Bladder microvascular endothelial cell (primary cell): Measurements from ENCODE around the gene AQP12A. TPM values are rescaled to one million over a fixed set of nuclear protein-coding genes. Genes with fewer than 3 reads are reported as not detected.

Experiments
- total RNA-seq: library from RNA; depleted of rRNA; stranded (reverse); fragments of >200 nt; gene quantifications from 2 replicates; pipeline ENCODE4 v1.2.3, GENCODE V29; 2014

AQP12A gene, protein sequence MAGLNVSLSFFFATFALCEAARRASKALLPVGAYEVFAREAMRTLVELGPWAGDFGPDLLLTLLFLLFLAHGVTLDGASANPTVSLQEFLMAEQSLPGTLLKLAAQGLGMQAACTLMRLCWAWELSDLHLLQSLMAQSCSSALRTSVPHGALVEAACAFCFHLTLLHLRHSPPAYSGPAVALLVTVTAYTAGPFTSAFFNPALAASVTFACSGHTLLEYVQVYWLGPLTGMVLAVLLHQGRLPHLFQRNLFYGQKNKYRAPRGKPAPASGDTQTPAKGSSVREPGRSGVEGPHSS
- total RNA-seq, result not detected in 2 replicates

DNA sequence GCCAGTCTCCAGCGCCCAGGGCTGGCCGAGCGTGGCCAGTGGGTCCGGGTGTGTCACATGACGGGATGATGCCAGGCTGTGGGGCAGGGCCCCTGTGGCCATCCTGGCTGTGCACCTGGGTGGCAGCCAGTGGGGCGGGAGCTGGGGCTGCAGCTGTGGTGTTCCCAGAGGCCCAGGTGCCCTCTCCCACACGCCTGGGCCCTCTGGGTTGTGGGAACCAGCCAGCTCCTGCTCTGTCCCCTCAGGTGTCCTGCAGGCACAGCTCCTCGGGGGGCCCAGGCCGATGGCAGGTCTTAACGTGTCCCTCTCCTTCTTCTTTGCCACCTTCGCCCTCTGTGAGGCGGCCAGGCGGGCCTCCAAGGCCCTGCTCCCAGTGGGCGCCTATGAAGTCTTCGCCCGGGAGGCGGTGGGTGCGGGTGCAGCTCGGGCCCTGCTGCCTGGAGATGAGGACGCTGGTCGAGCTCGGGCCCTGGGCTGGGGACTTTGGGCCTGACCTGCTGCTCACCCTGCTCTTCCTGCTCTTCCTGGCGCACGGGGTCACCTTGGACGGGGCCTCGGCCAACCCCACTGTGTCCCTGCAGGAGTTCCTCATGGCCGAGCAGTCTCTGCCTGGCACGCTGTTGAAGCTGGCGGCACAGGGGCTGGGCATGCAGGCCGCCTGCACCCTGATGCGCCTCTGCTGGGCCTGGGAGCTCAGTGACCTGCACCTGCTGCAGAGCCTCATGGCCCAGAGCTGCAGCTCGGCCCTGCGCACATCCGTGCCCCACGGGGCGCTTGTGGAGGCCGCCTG, at the start of gene AQP12A:
Gene AQP12A (plus strand): TSS at position 236 of the 790 bp plus-strand sequence. CDS start 48 bp downstream, at position 284.

DNA sequence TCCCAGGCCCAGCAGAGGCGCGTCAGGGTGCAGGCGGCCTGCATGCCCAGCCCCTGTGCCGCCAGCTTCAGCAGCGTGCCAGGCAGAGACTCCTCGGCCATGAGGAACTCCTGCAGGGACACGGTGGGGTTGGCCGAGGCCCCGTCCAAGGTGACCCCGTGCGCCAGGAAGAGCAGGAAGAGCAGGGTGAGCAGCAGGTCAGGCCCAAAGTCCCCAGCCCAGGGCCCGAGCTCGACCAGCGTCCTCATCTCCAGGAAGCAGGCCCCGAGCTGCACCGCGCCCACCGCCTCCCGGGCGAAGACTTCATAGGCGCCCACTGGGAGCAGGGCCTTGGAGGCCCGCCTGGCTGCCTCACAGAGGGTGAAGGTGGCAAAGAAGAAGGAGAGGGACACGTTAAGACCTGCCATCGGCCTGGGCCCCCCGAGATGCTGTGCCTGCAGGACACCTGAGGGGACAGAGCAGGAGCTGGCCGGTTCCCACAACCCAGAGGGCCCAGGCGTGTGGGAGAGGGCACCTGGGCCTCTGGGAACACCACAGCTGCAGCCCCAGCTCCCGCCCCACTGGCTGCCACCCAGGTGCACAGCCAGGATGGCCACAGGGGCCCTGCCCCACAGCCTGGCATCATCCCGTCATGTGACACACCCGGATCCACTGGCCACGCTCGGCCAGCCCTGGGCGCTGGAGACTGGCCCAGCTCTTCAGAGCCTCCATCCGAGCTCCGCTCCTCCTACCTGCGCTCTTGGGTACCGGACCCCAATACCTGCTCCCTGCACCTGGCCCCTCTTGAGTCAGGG, 9.0 kb upstream of the AQP12A start, which contains the start of gene AQP12B:
Gene AQP12B (minus strand): TSS at position 455 of the 794 bp plus-strand sequence. CDS start 48 bp downstream, at position 407.

Other genes with a start within 250 kb of the AQP12A start
- 2.4 and 9.1 TPM in 2 replicates for gene ANKMY1, start 133.9 kb upstream of the AQP12A start, total RNA-seq
- 1.4 and 1.6 TPM in 2 replicates for gene DUSP28, start 131.5 kb upstream of the AQP12A start, total RNA-seq
- gene RNPEPL1, start 123.4 kb upstream of the AQP12A start, total RNA-seq, result 24.8 and 49.9 TPM in 2 replicates
- 25.6 and 31.5 TPM in 2 replicates for gene CAPN10, start 105.1 kb upstream of the AQP12A start, total RNA-seq
- gene GPR35, start 66.4 kb upstream of the AQP12A start, total RNA-seq, result 0.16 and 0.50 TPM in 2 replicates
- not detected in 2 replicates for gene AQP12B, start 9.0 kb upstream of the AQP12A start, total RNA-seq
- 0.44 TPM in 1 of 2 replicates, not detected in the other for gene KIF1A, start 128.4 kb downstream of the AQP12A start, total RNA-seq
- under 0.01 TPM in 1 of 2 replicates, not detected in the other for gene AGXT, start 177.0 kb downstream of the AQP12A start, total RNA-seq
- gene MAB21L4, start 204.3 kb downstream of the AQP12A start, total RNA-seq, result not detected in 2 replicates
- not detected in 2 replicates for gene CROCC2, start 214.5 kb downstream of the AQP12A start, total RNA-seq